COLO668 (cell line): ENCODE data around the gene TDP1.

Experiments used
- DNase-seq: peaks from one replicate; lab custom pipeline; 2025; ENCODE audit not compliant: unreplicated experiment; lab: John Stamatoyannopoulos, UW

TDP1 gene

DNA sequence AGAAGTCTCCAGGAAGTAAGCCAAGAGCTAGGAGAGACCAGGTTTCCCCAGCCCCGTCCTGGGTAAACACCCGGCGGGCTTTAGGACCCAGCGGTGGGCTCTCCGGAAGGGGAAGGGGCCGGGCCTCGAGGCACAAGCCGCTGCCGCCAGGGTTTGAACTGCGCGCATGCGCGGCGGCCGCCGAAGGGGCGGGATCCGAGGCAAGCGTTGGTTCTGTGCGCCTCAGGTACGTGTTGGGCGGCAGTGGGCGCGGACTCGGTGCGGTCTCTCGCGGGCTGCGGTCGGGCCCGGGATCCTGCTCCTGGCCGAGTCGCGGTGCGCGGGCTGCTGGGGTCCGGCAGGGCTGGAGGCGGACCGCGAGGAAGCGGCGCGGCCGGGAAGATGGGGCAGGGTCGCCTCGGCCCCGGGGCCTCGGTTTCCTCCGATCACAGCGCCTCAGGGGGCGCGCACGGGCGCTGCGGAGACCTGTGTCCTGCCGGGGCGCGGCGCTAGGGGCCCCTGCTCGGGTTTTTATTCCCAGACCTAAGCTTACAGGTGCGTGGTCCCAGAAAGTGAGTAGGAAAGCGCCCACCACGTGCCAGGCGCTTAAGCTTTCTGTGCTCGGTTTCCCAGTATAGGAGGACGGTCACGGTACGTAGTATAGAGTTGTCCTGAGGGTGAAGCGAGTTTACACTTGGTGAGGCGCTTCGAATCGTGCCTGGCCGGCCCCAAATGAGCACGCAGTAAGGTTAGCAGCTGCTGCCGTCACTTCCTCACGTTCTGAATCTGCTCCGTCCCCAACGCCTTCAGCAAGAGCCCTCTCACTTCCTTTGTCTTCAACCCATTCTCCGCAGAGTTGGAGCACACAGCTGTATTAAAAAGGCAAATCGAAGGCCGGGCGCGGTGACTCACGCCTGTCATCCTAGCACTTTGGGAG lies at the start of gene TDP1:
TSS of gene TDP1 (plus strand) at position 183 of the 916 bp plus-strand sequence. CDS start 7,188 bp downstream, outside the sequence.
- DNase-seq, result peak; percentile 99

DNA sequence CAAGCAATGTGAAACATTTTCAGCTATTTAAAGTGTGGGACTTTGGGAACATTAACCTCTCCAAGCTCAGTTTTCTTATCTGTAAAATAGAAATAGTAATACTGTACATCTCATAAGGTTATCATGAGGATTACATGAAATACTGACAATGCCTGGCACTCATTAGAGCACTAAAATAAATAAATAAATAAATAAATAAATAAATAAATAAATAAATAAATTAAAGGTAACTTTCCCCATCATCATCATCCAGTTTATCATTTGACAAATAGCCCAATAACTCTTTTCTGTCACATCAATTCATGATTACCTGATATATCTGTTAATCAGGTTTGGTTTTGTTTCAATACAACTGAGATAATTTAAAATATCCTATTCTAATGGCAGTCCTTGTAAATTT lies 49.7 kb upstream of the TDP1 start:
- DNase-seq, result no peak

DNA sequence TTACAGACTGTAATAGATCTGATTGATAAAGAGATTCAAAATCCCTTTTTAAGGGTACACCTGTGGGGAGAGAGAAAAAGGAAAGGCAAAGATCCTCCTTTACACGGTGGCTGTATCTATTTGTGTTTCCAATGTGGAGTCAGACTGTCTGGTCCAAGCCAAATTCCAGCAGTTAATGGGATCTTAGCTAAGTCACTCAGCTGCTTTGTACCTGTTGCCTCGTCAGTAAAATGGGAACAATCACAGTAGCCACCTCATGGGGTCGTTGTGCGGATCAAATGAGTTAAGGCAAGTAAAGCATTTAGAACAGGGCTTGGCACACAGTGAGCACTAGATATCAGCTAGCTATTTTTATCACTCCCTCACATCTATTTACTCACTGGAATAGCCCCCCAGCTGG lies 48.1 kb upstream of the TDP1 start:
- DNase-seq, result no peak

DNA sequence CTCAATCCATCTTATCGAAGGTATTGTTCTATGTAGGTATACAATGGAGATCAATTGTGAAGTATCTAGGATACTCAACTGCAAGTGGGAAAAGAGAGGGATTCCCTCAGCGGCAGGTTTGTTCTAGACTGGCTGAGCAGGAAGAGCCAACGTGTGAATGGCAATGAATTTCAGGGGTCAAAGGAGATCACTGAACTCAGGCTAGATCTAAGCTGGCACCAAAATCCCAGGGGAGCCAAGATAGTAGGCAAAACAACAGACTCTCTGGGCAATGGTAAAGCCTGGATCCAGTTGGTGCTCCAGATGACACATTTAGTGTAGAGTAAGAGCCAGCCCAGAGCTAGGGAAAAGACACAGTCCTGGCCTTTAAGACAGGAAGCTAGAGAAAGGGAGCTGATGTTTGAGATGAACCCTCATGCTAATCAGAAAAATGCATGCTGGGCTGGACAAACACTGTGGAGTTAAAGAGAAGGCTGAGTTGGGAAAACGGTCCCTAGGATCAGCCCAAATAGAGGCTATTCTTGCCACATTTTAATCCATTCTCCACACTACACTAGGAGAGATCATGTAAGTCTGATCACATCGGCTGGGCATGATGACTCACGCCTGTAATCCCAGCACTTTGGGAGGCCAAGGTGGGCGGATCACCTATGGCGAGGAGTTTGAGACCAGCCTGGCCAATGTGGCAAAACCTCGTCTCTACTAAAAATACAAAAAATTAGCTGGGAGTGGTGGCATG lies 46.8 kb upstream of the TDP1 start:
- no peak for DNase-seq

DNA sequence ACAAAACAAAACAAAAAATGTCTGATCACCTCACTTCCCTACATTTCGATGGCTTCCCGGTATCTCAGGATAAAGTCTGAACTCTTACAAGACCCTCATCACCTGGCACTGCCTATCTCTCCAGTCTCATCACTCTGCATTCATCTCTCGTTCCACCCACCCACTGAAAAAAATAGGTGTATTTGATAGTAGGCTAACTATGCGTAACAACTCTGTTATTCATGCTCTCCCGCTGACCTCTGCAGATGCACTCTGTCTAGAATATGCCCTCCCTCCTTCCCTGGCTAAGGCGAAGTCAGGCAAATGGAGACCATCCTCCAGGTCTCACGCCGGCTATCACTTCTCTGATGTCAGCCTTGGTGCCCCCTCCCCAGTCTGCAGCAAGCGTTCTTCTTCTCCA lies 46.1 kb upstream of the TDP1 start:
- no peak for DNase-seq

DNA sequence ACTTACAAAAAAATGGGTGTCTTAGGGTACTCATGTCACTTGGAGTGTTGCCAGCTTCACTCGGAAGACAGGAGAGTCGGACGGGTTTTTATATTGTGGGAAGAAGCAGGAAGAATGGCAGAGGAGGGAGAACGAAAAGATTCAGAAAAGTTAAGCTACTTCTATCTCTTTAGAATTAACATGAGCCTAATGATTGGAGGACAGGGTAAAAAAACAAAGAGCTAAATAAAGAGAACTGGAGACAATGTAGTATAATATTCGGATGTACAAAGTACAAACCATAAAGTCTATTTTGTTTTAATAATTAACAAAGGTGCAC lies 45.1 kb upstream of the TDP1 start:
- no peak for DNase-seq

DNA sequence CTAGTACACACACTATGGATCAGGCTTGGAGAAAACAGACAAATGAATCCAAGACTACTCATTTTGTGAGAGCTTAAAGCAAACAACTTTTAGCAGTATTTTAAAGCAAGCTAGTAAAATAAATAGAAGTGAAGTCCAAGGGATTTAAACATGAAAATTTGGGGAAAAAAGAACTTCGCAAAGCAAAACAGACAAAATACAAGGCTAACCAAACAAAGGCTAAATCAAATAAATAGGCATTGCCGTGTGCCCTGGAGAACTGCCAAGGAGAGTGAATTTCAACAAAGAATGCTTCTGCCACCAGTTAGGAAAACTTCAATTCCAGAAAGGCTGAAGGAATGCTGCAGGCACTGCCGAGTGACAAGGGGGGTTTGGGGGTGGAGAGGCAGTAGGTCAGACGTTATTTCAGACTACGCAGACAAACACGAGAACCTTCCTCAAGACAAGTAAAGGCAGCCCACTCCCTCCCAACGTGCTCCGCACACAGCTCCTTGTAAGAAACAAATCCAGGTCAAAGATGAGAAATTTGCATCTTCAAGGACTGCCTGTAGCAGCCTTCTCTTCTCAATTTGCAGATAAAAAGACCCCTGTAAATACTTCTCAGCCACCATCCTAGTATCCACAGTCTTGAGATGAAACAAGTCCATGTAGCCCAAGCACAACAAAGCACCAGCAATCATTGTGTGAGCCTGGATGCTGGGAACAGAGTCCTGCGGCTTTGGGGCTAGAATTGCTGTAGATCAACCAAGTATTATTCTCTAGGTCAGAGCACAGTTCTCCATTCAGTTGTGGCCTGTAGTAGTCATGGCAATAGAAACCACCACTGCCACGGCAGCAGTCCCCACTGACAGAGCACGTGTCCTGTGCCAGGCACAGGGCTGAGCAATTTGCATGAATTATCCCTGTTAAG lies 44.5 kb upstream of the TDP1 start:
- DNase-seq, result no peak

DNA sequence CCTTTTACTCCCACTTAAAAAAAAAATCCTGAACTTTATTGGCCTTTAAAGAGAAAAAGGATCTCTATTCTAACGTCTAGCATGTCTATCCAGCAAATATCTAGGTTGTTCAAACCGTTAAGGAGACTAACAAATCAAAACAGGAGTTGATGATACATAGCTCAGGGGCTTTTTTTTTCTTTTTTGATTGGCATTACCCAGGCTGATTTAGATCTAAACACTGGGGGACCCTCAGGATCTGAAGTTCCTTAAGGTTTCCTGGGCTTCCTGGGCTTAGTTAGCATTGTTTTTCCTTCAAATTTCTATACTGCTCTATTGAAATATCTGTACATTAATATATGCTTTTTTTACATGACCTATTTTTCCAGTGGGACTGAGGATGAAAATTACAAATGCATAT lies 43.5 kb upstream of the TDP1 start:
- no peak for DNase-seq

DNA sequence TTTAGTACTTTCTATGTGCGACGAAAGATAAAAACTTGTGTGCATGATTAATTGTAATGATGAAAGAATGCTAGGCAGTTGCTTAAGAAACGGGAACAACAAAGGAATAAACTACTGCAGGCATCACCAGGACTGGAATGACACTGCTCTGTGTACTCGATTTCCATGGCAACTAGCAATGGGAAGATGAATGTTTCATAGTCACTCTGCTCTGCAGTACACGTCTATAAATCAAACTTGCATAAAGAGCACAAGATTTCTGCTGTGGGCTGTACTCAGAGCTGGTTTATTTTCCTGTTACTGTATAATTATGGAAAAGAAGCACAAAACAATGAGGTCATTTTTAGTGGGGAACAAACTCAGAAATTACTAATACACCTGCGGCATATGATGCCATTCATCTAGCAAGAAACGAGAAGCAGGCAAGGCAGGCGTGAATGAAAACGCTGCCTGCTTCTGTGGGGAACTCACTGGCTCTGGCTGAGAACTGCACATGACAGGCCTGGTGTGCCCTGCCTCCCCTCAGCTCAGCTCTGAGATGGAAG lies 43.0 kb upstream of the TDP1 start:
- DNase-seq, result no peak

DNA sequence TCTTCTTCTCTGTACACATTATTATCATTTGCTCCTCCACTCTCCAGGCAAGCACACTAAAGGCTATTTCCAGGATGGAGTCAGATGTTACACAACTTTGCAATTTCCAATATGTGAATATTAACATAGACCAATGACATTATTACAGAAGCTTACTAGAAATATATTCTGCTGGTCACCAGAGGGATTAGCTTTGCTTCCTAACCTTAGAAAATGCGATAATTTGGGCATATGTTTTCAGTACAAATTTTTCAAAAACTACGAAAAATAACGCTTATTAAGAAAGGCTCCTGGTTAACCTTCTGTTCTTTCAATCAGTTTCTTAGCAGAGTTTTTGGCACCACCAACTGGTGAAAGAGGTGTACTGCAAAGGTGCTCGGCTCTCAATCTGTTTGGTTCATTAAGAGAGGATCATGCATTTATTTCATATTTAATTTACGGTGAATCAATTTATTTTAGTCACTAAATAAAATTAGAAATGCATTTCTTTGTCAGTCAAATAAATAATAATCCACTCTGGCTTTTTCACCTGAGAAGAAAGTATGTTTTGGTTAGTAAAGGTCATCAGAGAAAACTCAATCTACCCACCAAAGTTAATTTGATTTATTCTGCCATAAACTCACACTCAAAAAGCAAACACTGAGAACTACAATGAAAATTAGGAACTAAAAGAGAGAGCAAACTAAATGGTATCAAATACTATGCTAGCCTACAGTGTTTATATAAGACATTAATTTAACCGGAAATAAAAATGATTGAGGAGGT lies 40.4 kb upstream of the TDP1 start:
- peak; percentile 58 for DNase-seq

DNA sequence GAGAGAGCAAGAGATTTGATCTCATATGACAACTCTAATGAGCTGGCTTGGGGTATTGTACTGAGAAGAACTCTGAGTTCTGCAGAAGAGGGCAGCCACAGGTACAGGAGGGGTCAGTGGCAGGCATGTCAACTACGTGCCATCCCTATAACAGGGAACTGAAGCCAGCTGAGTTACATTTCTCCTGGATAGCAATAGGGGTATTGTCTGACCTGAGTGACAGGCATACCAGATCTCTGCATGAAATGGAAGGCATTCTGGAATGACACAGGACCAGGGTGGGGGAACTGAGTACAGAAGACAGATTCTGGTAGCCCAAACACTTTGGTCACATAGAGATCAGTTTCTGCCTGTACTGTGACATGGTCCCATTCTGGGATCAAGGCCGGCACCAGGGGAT lies 37.0 kb upstream of the TDP1 start:
- no peak for DNase-seq

DNA sequence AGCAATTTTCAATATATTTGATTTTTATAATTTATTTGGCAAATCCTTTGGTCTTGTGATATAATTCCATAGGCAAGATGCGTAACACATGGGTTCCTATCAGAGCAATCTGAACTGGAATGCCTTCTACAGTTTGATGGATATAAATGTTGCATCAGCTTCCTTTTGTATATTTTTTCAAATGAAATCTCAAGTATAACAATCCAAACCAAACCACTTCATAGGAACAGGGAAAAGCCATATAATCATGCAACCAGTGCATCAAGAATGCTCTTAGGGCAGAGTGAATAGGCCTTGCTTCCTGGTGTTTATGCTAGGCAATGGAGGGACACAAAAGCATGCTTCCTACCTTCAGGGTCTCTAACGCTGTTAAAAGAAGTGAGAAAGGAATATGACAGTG lies 35.7 kb upstream of the TDP1 start:
- no peak for DNase-seq

DNA sequence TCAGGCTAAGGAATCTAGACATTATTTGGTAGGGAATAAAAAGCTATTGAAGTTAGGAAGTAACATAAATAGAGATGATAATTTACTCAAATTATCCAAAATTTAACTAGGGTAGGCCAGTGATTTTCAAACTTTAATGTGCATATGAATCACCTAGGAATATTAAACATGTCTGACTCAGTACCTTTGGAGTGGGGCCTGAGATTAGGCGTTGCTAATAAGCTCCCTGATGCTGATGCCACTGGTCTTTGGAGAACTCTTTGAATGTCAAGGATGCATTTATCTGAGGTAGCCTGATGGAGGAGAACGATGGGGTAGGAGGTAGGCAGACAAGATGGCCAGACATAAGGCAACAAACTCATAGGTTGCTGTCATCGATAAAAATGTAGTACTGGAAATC lies 34.4 kb upstream of the TDP1 start:
- DNase-seq, result no peak

DNA sequence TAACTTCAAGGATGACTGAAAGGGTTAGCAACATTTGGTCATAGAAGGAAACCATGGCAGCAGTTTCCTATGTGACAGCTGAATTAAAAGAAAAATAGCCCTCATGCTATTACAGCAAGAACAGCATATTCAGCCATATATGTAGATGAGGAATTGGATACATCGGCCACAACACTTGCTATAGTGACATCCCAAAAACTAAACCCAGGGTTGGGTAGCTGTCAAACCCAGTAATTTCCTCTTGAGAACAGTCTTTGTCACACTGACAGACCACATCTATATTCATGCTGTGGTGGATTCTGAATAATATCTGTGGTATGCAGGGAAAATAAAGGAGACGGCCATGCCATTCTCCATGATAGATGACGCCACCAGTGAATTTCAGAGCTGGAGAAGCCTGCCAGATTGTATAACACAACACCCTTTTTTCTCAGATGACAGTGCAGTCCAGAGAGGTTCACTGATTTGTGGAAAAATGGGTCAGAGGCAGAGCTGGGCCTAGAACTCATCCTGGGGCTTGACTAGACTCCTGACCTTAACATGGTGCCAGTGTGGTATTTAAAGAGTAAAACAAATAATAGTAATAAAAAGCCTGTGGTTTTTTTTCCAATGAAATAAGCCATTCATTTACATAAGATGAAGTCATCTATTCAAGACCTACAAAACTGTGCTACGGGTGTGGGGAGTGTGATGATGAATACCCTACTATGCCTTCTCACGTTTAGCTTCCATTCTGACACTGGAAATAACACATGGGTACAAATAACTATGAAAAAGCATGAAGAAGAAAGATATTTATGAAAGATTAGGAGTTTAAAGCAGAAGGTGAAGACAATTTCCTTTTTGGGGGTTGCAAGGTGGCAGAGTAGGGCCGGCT lies 33.5 kb upstream of the TDP1 start:
- no peak for DNase-seq

DNA sequence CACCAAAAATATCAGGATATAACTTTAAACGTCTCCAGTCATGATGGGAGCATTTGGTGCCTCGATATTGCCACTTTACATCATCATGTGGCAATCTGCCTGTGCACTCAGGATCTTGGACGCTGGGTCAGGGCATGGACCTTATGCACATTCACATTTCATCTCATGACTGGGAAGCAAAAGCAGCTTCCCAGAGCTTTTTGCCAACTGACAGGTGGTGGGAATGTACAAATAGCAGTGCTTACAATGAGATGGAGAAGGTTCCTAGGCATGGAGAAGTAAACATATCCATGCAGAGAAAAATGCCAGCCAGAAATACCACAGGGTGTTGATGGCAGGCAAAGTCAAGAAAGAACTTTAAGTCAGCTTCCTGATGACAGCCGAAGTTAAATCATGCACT lies 31.5 kb upstream of the TDP1 start:
- no peak for DNase-seq

DNA sequence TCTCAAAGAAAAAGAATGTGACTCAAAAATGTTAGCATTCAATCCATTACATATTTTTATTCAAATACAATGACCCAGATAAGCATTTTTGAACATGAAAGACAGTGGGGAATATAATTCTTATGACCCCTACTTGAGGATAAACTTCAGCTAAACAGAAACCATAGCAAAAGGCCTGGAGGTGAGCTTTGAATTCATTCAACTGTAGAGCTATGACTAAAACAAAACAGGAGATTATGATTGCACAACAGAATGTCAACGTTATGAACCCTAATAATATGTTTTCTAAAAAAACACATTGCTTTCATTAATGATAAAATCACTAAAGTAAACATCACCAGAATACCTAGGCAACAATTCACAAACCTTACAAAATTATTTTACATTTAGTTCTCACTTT lies 29.0 kb upstream of the TDP1 start:
- DNase-seq, result no peak

DNA sequence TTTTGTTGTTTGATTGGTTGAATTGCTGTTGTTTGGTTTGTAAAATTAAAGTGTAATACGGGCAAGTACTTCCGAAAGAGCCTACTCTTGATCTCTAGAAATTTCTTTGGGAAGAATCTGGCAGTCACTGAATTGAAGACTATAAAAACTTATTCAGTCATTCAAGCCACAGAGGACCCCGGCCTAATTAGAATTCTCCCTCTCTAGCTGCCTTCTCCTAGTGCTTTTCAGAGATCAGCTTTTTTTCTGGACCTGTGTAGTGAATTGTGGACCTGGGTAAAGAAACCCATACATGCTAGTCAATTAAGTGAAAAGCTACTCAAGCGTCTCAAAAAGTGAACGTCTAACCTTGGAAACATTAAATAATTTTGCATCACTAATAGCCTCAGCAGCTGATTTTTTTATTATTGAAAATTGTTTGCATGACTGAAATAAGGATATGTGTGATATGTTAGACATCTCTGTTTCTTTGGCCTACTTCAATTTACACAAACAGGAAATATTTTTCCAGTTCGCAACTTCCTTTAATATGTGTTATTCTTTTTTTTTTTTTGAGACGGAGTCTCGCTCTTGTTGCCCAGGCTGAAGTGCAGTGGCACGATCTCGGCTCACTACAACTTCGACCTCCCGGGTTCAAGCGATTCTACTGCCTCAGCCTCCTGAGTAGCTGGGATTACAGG lies 28.4 kb upstream of the TDP1 start:
- DNase-seq, result no peak

DNA sequence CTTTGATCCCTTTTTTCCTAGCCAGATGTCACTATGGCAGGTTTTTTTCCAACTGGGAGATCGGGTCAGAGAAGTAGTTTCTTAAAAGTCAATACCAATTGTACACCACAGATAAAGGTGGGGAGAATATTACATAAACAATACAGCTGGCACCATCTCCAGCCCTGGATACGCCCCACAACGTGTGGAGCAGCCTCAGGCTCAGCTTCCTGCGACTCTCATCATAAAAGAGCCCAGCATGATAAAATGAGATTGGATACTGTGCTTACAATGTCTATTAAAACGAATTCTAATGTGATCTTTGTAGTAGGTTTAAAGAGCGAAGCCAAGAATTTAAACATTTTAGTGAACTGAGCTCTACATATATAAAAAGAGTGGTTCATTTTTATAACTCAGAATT lies 22.7 kb upstream of the TDP1 start:
- no peak for DNase-seq

DNA sequence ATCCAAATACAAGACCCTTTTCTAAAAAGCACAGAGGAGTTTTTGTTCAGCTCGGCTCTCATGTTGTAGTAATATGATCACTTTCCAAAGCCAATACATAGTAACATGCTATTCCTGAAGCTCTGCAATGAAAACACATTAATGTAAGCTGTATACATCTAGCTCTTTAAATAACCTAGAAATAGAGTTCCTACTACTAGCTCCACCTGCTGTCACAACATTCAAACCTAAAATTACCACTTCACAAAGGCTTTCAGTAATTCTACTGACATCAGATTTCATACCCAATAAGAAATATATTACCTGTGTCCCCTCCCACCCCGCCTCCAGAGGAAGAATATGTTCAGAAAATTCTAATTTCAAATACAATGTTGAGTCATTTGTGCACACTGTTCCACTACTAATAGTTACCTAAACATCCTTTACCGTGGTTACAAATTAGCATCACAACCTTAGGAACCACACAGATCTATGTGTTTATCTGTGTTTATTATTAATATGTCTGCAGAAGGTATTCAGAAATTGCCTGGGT lies 19.0 kb upstream of the TDP1 start:
- DNase-seq, result no peak
